Measurements from ENCODE around the gene CDC25B.

DNA sequence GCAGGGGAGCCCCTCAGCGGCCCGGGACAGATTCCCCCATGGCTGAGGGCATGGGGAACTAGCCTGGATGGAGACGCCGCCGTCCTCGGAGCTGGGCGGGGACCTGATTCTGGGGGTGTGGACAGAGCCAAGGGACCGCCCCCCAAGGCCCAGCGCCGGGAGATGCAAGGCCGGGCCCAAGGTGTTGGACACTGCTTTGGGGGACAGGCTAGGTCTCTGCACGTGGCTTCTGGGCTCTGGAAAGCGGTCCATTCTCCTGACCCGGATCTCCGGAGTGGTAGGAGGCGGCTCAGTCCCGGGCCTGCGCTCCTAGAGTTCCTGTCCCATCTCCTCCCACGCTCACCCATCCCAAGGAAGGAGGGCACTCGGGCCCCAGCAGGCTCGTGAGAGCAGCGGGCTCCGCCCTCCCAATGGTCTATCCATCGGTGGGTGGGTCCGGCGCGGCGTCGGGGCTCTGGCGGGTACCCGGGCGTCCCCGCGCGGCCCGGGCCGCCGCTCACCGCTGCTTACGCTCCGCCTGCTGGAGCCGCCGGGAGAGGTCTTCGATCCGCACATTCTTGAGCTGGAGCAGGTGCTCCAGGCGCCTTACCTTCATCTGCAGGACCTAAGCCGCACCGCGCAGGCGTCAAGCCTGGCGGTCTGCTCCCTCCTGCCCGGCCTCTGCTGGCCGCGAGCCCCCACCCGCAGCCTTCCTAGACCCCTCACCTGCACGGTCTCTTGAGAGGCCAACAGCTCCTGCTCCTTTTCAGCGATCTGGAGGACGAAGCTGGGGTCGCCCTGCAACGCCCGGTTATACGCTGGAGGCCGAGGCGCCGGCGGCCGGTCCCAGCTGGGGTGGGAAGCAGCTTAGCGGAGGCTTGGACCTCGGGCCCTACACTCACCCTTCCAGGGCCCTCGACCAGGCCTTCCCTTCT is 18.1 kb upstream of the CDC25B start:
- TF ChIP-seq, protein P1, sequence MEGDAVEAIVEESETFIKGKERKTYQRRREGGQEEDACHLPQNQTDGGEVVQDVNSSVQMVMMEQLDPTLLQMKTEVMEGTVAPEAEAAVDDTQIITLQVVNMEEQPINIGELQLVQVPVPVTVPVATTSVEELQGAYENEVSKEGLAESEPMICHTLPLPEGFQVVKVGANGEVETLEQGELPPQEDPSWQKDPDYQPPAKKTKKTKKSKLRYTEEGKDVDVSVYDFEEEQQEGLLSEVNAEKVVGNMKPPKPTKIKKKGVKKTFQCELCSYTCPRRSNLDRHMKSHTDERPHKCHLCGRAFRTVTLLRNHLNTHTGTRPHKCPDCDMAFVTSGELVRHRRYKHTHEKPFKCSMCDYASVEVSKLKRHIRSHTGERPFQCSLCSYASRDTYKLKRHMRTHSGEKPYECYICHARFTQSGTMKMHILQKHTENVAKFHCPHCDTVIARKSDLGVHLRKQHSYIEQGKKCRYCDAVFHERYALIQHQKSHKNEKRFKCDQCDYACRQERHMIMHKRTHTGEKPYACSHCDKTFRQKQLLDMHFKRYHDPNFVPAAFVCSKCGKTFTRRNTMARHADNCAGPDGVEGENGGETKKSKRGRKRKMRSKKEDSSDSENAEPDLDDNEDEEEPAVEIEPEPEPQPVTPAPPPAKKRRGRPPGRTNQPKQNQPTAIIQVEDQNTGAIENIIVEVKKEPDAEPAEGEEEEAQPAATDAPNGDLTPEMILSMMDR (IDR thresholded peaks at IDR 0.05): no peak
- no peak for TF ChIP-seq POLR2A (IDR thresholded peaks at IDR 0.05)
- TF ChIP-seq EP300 (IDR thresholded peaks at IDR 0.05): no peak

Data from stomach (tissue), 4 donors.